ENCODE measurements around the gene FAM174A. TPM values are rescaled to one million over a fixed set of nuclear protein-coding genes. Genes with fewer than 3 reads are reported as not detected.

FAM174A gene
- total RNA-seq: 25.9 TPM

- peak; percentile 98 for ATAC-seq
Observed at GRCh38 chr5:100535060-100536005, at the start of gene FAM174A. FAM174A (plus strand) TSS chr5:100535374; CDS start chr5:100535531, 157 bp downstream.

DNA sequence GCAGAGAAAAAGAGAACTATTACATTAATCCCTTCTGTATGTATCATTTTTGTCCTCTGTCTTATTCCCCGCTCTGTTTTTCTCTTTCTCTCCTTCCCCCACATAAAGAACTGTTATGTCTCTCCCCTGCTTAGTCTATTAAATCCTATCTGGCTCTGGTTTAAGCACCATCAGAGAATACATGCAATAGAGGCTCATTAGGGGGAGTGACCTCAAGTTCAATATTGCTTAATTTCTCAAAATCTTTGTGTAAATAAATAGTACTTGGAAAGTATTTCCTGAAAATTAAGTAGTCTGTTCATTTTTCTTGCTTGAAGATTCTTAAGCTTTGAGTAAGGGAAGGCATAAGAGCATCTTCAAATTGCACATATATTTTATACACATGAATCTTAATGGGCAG lies 41.2 kb upstream of the FAM174A start:
- ATAC-seq: no peak

DNA sequence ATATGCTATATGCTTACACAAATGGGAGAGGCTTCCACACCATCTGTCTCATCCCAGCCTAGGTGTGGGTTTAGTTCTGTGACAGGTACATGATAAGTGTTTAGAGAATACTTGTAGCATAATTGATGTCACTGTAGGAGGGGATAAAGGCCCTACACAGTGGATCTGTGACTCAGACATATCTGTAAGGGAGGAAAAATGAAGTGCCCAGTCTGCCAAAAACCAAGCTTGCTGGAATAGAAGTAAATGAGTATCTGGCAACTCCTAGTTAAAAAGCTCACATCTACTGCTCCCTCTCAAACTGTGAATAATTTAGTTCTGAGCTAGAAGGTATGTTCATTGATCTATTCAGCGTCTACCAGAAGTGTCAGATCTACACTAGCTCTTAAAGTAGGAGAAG lies 38.9 kb upstream of the FAM174A start:
- no peak for ATAC-seq

GRCh38 chr5:100502684-100503083 lies 32.5 kb upstream of the FAM174A start:
- ATAC-seq: no peak

- ATAC-seq: peak; percentile 97
Observed at GRCh38 chr5:100505984-100506670, 29.0 kb upstream of the FAM174A start.

DNA sequence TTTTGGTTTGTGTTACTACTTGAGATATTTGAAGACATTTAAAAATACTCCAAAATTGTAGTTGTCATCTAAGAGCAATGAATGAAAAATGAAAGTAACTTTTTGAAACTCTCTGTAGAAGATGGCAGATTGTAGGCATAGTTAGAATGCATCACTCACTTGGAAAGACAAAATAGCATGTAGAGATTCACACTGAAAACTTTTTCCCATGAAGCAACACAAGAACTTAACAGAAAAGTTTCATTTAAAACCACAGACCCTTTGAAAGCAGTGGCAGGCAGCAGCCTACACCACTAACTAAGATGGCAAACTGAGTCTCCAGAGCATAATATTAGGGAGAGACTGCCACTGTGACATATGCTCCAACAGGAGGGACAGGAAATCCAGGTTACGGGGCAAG lies 18.9 kb upstream of the FAM174A start:
- ATAC-seq: no peak

DNA sequence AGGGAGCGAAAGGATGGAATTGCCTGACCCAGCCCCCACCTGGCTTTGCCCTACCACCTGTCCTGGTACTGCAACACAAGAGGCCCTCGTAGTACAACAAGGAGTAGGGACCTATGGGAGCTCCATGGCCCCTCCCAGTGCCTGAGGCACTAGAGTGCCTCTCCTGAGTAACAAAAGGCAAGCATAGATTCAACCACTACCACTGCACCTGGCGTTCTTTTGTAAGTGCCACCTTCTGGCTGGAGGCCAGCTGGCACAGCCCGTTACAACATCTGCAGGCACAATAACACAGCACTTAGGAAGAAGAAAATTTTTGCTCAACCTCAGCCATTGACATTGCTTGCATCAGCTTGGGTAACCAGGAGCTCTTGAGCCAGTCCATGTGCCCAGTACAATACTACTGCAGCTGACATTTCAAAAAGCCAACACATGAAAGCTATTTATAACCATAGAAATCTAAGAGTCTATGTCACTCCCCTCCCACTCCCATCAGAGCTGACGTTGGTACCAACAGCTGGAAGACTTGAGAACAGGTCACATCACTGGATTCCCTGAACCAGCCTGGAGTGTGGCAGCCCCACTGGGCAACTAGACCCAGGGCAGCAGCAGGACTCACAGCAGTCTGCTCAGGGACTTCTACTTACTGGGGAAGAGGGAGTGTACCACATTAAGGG lies 17.7 kb upstream of the FAM174A start:
- peak; percentile 100 for ATAC-seq

DNA sequence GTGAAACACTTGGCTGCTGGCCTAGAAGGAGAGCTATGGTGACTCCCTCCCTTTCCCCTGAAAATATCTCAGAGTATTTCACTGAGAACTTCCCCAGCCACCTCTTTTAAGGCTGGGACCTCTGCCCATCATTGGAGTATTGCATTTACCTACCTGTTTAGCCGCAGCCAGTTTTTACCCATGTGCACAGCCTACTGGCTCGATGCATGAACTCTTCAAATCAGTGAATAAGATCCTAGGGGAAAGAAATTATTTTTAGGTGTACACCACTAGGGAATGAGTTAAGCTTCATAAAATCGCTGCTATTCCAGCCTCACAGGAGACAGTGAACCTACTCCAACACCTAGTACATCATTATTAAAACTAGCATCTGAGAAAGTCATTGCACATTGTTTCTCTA lies 16.8 kb upstream of the FAM174A start:
- no peak for ATAC-seq

DNA sequence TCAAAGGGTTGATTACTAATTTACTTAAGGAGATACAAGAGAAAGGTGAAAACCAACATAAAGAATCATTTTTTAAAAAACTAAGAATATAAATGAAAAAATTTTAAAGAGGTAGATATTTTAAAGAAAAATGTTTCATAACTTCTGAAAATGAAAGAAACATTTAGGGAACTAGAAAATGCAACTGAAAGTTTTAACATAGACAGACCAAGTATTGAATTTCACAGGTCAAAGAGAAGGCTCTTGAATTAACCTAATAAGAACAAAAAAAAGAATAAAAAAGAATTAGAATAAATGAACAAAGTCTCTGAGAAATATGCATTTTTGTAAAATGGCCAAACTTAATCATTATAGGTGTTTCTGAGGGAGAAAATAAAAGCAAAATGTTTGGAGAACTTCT lies 16.1 kb upstream of the FAM174A start:
- ATAC-seq: no peak

- no peak for ATAC-seq
Observed at GRCh38 chr5:100520348-100520747, 14.8 kb upstream of the FAM174A start.

DNA sequence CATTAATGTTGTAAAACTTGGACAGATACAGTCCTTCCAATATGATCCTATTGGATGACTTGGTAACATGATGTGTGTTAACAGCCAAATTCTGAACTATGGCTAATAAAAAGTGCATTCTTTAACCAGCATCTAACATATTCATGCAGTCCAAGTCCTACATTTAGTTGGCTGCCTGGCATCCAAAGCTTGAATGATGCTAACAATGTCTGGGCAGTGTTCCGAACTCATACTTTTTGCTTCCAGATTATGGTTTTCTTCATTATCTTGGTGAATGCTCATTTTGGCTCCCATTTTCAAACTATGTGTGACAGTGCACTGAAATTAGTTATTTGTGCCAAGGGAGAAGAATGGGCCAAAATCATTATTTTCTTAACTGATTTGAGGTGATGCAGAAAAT lies 2.8 kb downstream of the FAM174A start:
- ATAC-seq: no peak

- ATAC-seq: peak; percentile 59
Observed at GRCh38 chr5:100539519-100539918, 4.3 kb downstream of the FAM174A start.

GRCh38 chr5:100542086-100542485 lies 6.9 kb downstream of the FAM174A start:
- ATAC-seq: peak; percentile 85

GRCh38 chr5:100546001-100546400 lies 10.8 kb downstream of the FAM174A start:
- no peak for ATAC-seq

DNA sequence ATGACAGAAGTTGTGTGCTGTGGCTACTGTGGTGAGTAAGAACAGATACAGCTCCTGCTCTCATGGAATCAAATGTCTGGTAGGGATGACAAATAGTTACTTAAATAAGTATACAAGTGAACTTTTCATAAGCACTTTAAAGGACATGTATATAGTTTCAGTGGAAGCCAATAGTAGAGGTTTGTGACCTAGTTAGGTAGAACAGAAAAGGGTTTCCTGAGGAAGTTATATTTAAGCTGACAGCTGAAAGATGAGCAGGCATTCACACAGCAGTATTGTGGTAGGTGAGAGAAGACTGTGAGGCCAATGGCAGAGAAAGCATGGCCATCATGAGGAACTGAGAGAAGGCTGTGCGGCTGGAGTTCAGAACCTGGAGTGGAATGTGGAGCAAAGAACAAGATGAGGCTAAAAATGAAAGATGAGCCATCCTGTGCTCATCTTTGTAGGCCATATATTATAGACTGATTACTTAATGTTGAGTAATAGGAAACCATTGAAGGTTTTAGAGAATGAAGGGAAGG lies 15.4 kb downstream of the FAM174A start:
- no peak for ATAC-seq

GRCh38 chr5:100551183-100551582 lies 16.0 kb downstream of the FAM174A start:
- no peak for ATAC-seq

GRCh38 chr5:100553209-100553608 lies 18.0 kb downstream of the FAM174A start:
- ATAC-seq: no peak

GRCh38 chr5:100560860-100561259 lies 25.7 kb downstream of the FAM174A start:
- no peak for ATAC-seq

GRCh38 chr5:100562821-100563220 lies 27.6 kb downstream of the FAM174A start:
- ATAC-seq: no peak

- no peak for ATAC-seq
Observed at GRCh38 chr5:100566382-100567141, 31.4 kb downstream of the FAM174A start.

GRCh38 chr5:100574716-100575115 lies 39.5 kb downstream of the FAM174A start:
- ATAC-seq: no peak

GRCh38 chr5:100575815-100576214 lies 40.6 kb downstream of the FAM174A start:
- ATAC-seq: no peak

Data from esophagus mucosa (tissue), 1 donor.